ENCODE data around the gene CHID1.

DNA sequence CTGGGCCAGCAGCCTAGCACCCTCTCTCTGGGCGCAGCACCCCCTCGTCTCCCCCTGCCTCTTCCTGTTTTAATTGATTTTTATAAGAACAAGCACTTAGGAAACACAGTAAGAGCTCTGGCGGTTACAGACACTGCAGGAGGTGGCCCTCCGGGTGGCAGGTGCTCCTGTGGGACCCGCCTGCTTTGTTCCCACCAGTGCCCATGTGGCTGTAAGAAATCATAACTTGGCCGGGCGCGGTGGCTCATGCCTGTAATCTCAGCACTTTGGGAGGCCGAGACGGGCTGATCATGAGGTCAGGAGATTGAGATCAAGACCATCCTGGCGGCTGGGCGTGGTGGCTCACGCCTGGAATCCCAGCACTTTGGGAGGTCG is 49.5 kb downstream of the CHID1 start:
- TF ChIP-seq POLR2A (IDR thresholded peaks at IDR 0.05) (no peak), CTCF (IDR thresholded peaks at IDR 0.05) (no peak)

Data from stomach (tissue), 4 donors.